Measurements from ENCODE around the gene WHRN.

DNA sequence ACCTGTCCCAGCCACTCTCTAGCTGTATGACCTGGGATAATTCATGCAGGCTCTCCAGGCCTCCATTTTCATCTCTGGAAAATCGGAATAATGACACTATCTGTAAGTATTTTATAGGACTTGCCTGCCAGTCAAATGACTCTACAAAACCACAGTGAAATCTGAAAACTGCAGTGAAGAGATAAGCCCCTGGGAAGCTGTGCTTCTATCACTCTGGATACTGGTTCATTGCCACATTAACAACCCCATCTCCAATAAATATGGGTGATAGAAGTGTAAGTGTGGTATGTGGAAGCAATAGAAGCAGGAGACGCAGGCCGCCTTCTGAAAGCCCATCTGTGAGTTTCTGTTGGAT is 31.8 kb downstream of the WHRN start:
- TF ChIP-seq, protein P1, sequence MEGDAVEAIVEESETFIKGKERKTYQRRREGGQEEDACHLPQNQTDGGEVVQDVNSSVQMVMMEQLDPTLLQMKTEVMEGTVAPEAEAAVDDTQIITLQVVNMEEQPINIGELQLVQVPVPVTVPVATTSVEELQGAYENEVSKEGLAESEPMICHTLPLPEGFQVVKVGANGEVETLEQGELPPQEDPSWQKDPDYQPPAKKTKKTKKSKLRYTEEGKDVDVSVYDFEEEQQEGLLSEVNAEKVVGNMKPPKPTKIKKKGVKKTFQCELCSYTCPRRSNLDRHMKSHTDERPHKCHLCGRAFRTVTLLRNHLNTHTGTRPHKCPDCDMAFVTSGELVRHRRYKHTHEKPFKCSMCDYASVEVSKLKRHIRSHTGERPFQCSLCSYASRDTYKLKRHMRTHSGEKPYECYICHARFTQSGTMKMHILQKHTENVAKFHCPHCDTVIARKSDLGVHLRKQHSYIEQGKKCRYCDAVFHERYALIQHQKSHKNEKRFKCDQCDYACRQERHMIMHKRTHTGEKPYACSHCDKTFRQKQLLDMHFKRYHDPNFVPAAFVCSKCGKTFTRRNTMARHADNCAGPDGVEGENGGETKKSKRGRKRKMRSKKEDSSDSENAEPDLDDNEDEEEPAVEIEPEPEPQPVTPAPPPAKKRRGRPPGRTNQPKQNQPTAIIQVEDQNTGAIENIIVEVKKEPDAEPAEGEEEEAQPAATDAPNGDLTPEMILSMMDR (IDR thresholded peaks at IDR 0.05; ENCODE audit: poor library complexity, severe bottlenecking) = no peak
- TF ChIP-seq EP300 (conservative IDR thresholded peaks at IDR 0.05; ENCODE audit: poor library complexity, severe bottlenecking) = no peak
- TF ChIP-seq EZH2 (IDR thresholded peaks at IDR 0.05; ENCODE audit: borderline replicate concordance, insufficient read depth, low read length, poor library complexity, severe bottlenecking) = no peak
- TF ChIP-seq, protein P2, sequence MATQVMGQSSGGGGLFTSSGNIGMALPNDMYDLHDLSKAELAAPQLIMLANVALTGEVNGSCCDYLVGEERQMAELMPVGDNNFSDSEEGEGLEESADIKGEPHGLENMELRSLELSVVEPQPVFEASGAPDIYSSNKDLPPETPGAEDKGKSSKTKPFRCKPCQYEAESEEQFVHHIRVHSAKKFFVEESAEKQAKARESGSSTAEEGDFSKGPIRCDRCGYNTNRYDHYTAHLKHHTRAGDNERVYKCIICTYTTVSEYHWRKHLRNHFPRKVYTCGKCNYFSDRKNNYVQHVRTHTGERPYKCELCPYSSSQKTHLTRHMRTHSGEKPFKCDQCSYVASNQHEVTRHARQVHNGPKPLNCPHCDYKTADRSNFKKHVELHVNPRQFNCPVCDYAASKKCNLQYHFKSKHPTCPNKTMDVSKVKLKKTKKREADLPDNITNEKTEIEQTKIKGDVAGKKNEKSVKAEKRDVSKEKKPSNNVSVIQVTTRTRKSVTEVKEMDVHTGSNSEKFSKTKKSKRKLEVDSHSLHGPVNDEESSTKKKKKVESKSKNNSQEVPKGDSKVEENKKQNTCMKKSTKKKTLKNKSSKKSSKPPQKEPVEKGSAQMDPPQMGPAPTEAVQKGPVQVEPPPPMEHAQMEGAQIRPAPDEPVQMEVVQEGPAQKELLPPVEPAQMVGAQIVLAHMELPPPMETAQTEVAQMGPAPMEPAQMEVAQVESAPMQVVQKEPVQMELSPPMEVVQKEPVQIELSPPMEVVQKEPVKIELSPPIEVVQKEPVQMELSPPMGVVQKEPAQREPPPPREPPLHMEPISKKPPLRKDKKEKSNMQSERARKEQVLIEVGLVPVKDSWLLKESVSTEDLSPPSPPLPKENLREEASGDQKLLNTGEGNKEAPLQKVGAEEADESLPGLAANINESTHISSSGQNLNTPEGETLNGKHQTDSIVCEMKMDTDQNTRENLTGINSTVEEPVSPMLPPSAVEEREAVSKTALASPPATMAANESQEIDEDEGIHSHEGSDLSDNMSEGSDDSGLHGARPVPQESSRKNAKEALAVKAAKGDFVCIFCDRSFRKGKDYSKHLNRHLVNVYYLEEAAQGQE (IDR thresholded peaks at IDR 0.05; ENCODE audit: borderline replicate concordance) = no peak
- TF ChIP-seq MXI1 (conservative IDR thresholded peaks at IDR 0.05; ENCODE audit: poor library complexity, severe bottlenecking) = no peak
- TF ChIP-seq RAD21 (conservative IDR thresholded peaks at IDR 0.05) = no peak
- no peak for TF ChIP-seq SMC3 (conservative IDR thresholded peaks at IDR 0.05; ENCODE audit: poor library complexity)
- no peak for TF ChIP-seq POLR2AphosphoS5 (IDR thresholded peaks at IDR 0.05)

All from neural cell (in vitro differentiated cells).